Cardiac septum (tissue), 1 donor: Measurements from ENCODE around the gene ASB2. TPM values are rescaled to one million over a fixed set of nuclear protein-coding genes. Genes with fewer than 3 reads are reported as not detected.

ENCODE experiments used
- DNase-seq: peaks from one replicate; pipeline ENCODE4 v3.0.0-alpha.2; 2020; ENCODE audit warnings: low spot score
- intact Hi-C: fragments of 100-400 bp; cut with DNase I; formaldehyde crosslinking; loops from one replicate; pipeline ENCODE4 v1.14.0; 2022
- microRNA-seq: library from miRNA; unstranded; fragments of <30 nt; microRNA quantifications from one replicate; pipeline ENCODE4 v1.2.0, GENCODE V29; 2020
- total RNA-seq: library from RNA; stranded (reverse); fragmentation: NEBNext Ultra II Directional; extraction: Animal tissue kit (Norgen Biotek cat#: 25700); gene quantifications from one replicate; pipeline ENCODE4 v1.2.1, GENCODE V29; 2021
- donor health status: DM: no; HTN: no; CAD: no.

The ASB2 gene
- total RNA-seq, 1 donor from 2014 or later: 156 TPM

GRCh38 chr14:93895023-93895604 is 81.3 kb downstream of the ASB2 start:
- DNase-seq: no peak
- intact Hi-C loops: no loop called here

GRCh38 chr14:93893661-93894261 is 82.6 kb downstream of the ASB2 start:
- intact Hi-C loops: loop anchor here (2.0 to 5.0 kb wide), 2 partner anchors 106 to 237 kb away; partner anchors contain the start of gene PRIMA1
- DNase-seq: no peak

GRCh38 chr14:93892923-93893558 is 83.3 kb downstream of the ASB2 start:
- DNase-seq: peak; percentile 82
- intact Hi-C loops: loop anchor here (2.0 to 5.0 kb wide), 2 partner anchors 106 to 236 kb away; partner anchors contain the start of gene PRIMA1

- intact Hi-C loops: loop anchor here (2.0 to 5.0 kb wide), 2 partner anchors 105 to 236 kb away; partner anchors contain the start of gene PRIMA1
- DNase-seq: no peak
Observed at GRCh38 chr14:93892505-93892839, 83.9 kb downstream of the ASB2 start.

- intact Hi-C loops: loop anchor here (2.0 to 5.0 kb wide), 2 partner anchors 105 to 235 kb away; partner anchors contain the start of gene PRIMA1
Observed at GRCh38 chr14:93891756-93892504, 84.4 kb downstream of the ASB2 start.

GRCh38 chr14:93889739-93890483 is 86.5 kb downstream of the ASB2 start:
- peak; percentile 36 for DNase-seq
- intact Hi-C loops: loop anchor here (5.0 kb wide), 1 partner anchor 103 kb away; the partner anchor contains the start of gene PRIMA1

More at GRCh38 chr14:93891756-93892504, 84.4 kb downstream of the ASB2 start:
- peak; percentile 46 for DNase-seq

GRCh38 chr14:93888995-93889394 is 87.4 kb downstream of the ASB2 start:
- DNase-seq: no peak
- intact Hi-C loops: no loop called here

GRCh38 chr14:93884950-93885349 is 91.4 kb downstream of the ASB2 start:
- DNase-seq: no peak
- intact Hi-C loops: no loop called here

Small RNAs within 50 kb of the gene (microRNA-seq; reads per million reads assigned to microRNA genes)
- not detected for gene MIR4506

Other genes with a start within 250 kb of the ASB2 start
- 2.3 TPM for gene PRIMA1, start 188.1 kb downstream of the ASB2 start, total RNA-seq
- gene FAM181A, start 49.2 kb downstream of the ASB2 start, total RNA-seq: not detected
- gene CCDC197, start 20.7 kb upstream of the ASB2 start, total RNA-seq: 3.4 TPM
- 0.30 TPM for gene OTUB2, start 49.8 kb upstream of the ASB2 start, total RNA-seq
- gene DDX24, start 104.6 kb upstream of the ASB2 start, total RNA-seq: 245 TPM
- gene IFI27L1, start 104.7 kb upstream of the ASB2 start, total RNA-seq: 9.3 TPM
- 147 TPM for gene IFI27, start 134.2 kb upstream of the ASB2 start, total RNA-seq
- 93.0 TPM for gene IFI27L2, start 153.0 kb upstream of the ASB2 start, total RNA-seq
- 0.30 TPM for gene PPP4R4, start 197.8 kb upstream of the ASB2 start, total RNA-seq